Posterior cingulate gyrus (tissue), 11 donors: ENCODE data around the gene SLC9A9.

Source experiments
- DNase-seq, 10 donors: peaks; one replicate each; pipeline versions ENCODE4 v3.0.0 to v3.0.0-alpha.2; 2020 to 2021; ENCODE audit warnings: mixed read lengths in 3 of 10
- intact Hi-C: fragments of 100-400 bp; cut with DNase I; formaldehyde crosslinking; loops from one replicate; pipeline ENCODE4 v1.15.1; 2023

SLC9A9 gene

DNA sequence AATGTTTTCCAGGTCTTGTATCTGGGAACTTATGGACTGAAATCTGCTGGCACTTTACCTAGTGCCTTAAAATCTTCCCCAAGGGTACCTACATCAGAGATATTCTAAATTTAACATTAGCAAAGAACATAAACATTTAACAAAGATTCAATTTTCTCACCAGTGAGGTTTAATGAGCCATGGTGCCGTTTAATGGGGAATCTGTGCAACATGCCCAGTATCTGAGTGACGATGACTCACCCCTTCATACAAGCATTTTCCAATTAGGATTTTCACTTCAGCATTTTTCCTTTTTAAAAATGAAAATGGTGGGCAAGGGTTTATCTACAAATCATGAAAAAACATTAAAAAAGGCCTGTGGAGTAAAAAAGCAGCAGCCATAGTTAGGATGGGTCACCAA, 189.4 kb downstream of the SLC9A9 start:
- DNase-seq = no peak
- intact Hi-C loops = no loop called here

DNA sequence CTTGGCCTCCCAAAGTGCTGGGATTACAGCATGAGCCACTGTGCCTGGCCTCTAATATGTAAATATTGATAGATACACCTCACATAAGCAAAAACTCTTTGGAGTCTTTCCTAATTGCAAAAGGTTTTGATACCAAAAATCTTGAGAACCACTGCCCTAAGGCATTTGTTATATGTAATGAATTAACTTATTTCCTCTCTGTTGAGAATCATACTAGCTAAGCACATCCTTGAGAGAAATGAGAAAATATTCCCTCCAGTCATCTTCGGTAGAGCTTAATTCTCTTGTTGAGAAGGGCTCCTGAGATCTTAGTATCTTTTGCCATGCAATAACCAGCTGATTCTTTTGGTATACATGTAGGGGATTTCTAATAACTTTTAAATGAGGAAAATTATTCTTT, 190.2 kb downstream of the SLC9A9 start:
- DNase-seq = no peak
- intact Hi-C loops = no loop called here

DNA sequence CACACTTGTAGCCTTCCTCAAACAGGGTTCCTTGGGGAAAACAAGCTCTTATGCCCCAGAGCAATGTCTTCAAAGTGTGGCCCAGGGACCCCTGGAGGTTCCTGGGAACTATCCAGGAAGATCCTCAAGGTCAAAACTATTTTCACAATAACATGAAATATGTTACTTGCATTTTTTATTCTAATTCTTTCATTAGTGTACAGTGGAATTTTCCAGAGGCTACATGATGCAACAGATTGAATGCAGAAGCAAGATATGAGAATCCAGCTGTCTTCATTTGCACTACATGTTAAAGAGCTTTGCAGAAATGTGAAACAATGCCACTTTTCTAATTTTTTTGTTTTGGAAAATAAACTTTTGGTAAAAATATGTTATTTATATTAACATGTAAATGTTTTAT, 190.9 kb downstream of the SLC9A9 start:
- no peak for DNase-seq

DNA sequence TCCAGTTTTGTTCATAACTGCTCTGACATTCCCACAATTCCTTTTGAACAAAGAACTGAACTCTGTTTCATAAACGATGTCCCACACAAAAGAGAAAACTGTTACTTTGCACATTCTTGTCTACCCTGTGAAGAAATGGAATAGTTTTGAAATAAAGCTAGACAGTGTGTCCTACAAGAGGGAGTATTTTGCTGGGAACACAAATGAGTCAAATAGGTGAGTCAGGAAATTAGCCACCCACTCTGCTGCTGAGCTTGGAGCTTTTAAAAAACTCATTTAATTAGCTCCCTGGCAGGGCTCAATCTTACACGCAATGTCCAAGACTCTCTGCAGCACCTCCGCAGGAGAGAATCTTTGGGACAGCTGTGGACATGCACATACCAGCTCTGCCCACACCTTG, 193.4 kb downstream of the SLC9A9 start:
- intact Hi-C loops = no loop called here
- no peak for DNase-seq

More for the DNA sequence above, 190.9 kb downstream of the SLC9A9 start:
- intact Hi-C loops = no loop called here

DNA sequence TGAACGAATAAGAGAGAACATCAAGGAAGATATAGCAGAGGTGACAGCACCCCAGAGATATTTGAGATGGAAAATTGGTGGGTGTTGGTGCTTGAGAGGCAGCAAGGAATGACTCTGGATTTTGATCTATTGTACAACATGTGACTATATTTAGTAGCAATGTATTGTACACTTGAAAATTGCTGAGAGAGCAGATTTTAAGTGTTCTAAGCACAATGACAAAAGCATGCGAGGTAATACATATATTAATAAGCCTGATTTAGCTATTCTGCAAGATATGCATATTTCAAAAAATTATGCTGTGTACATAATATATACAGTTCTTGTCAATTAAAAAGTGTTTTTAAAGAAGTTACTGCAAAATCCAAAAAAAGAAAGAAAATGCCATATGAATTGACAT, 194.3 kb downstream of the SLC9A9 start:
- intact Hi-C loops = no loop called here
- no peak for DNase-seq

DNA sequence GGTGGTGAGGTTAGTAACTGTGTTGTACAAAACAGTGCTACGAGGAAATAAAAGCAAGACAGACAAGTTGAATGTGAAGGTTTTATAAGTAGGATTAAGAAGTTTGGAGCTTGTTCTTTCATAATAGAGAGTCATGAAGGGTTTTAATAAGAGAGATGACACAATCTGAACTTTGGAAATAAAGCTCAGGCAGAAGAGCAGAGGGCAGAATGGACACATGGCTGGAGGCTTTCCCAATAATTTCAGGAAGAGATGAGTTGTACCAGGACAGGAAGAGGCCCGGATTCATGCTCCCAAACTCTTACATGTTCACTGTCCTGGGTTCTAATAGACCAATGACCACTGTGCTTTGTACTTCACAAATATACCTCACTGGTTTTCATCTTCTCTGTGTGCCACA, 194.8 kb downstream of the SLC9A9 start:
- DNase-seq = no peak
- intact Hi-C loops = no loop called here

DNA sequence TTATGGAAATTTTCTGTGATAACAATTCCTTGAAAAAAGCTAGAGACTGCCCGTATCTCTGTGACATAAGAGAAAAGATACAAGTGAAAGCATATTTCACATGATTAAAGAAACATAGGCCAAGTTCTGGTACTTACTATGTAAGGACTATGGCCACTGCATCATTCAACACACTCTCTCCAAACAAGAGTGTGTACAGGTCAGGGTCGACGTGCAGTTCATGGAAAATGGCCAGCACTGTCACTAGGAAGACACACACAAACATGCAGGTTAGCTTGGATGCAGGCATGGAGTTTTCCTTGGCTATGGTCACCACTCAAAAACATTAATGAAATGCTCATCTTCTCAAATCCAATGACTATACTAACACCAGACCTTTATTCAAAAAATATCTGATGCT, 196.2 kb downstream of the SLC9A9 start:
- intact Hi-C loops = no loop called here

DNA sequence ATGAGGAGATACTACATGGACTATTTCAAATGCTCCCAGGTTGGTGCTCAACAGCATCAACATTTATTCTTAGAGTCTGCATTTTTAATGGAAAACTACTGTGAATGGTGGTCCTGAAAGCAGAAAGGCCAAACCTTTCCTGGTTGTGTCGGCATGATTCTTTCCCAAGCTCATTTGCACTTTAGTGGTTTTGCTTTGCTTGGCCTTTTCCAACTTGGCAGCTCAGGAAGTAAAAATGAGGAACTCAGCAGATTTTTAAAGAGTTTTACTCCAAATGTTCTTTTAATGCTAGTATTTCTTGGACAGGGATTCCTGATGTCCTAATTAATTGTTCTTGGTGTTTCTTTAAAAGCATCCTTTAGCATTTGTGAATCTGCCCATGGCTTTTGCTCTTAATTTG, 197.4 kb downstream of the SLC9A9 start:
- intact Hi-C loops = no loop called here
- no peak for DNase-seq

More for the DNA sequence above, 196.2 kb downstream of the SLC9A9 start:
- no peak for DNase-seq

DNA sequence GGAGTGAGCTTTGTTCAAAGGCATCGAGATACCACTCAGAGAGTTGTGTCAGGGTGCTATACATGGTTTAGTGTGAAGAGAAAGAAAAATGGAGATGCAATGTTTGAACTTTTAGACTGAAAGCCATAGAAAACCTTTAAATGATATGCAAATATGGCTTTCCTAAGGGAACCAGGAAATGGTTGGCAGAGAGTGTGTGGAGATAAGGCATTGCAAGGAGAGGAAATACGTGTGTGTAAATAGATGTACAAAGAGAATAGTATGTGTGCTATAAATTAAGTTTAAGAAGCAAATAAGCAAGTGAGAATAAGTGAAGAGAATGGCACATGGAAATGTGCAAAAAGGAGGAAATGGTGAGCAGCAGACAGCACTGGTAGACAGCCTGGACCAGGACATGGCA, 198.1 kb downstream of the SLC9A9 start:
- DNase-seq = no peak
- intact Hi-C loops = no loop called here

DNA sequence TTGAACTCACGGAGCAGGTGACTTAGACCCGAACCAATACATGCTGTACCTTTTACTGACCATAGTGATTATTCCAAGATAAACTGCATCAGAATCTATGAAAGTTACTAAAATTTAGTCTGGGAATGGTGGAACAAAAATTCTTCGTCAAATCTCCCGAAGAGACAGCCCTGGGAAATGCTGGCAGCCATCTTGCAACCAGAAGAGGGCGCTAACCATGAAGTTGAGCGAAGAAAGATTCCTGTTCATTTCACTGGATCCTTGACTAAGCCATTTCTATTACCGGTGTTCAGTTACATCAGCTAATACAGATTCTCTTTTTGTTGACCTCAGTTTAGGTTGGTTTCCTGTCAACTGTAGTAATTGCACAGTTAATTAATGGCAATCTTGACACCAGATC, 199.6 kb downstream of the SLC9A9 start:
- intact Hi-C loops = loop anchor here (10.0 kb wide), 1 partner anchor 524 kb away; no protein-coding TSS in a partner anchor
- no peak for DNase-seq

DNA sequence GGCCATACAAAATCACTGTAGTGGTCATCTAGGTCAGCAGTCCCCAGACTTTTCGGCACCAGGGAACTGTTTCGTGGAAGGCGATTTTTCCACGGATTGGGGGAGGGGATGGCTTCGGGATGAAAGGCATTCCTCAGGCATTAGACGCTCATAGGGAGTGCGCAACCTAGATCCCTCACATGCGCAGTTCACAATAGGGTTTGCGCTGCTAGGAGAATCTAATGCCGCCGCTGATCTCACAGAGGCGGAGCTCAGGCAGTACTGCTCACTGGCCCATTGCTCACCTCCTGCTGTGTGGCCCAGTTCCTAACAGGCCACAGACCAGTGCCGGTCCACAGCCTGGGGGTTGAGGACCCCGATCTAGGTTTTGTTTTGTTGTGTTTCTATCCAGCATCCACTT, 200.1 kb downstream of the SLC9A9 start:
- intact Hi-C loops = loop anchor here (10.0 kb wide), 1 partner anchor 523 kb away; no protein-coding TSS in a partner anchor

DNA sequence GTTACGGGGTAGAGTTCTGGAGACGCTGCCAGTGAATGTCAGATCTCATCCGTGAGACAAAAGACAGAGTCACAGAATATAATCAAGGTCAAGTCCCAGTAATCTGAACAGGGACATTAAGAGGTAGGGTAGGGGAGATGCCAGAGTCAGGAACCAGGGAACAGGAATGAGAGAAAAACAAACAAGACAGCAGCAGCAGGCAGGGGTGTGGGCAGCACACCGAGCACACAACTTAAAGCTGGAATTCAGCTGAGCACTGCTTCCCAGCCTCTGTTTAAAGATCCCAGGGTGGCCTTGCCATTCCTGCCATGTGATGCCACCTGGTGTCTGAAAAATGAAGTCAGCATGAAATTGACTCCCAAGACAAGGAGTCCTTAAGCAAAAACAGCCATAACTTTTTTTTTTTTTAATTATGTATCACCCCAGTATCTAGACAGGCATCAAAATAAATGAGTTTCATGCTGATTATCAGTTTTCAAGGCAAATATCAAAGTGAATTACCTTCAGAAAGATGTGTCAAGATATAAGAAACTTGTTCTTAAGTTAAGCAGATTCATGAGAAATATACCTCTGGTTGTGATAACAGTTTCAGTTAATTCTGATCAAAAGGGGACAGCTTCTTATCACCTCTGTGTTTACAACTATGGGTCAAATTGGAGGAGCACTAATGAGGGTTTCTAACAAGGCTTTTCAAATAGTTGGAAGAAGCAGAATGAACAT, 203.7 kb downstream of the SLC9A9 start:
- intact Hi-C loops = loop anchor here (10.0 kb wide), 1 partner anchor 520 kb away; no protein-coding TSS in a partner anchor
- peak in 5 of 10 donors; percentile 15 to 89 (median 40) for DNase-seq

More for the DNA sequence above, 200.1 kb downstream of the SLC9A9 start:
- no peak for DNase-seq

DNA sequence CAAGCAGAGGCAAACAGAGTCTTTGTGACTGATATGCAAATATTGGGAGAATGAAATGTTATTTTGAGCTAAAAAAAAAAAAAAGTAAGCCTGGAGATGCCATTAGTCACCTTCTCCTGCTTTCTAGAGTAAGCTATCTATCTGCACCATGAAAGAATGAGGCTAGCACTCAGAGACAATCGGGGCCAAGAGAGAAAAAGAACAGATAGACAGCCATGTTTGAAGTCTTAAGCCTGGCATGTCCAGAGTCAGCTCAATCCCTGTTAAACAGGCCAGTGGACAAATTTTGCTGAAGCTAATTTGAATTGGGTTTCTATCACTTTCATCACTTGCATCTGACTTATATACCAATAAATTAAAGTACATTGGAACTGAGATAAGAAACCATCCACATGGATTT, 204.4 kb downstream of the SLC9A9 start:
- no peak for DNase-seq
- intact Hi-C loops = loop anchor here (10.0 kb wide), 1 partner anchor 519 kb away; no protein-coding TSS in a partner anchor

DNA sequence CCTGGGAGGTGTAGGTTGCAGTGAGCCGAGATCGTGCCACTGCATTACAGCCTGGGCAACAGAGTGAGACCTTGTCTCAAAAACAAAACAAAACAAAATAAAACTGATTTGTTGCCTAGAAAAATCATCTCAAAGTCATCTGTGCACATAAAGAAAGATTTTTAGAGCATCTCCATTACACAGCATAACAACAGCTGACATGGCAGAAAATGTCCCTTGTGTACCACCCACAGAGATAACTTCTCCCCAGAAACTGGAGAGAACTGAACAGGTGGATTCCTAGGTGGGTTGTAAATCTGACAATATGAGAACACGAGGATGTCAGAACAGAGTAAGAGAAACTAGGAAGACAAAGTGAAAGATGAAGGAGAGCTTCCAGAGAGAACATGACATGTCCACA, 207.5 kb downstream of the SLC9A9 start:
- intact Hi-C loops = loop anchor here (10.0 kb wide), 1 partner anchor 516 kb away; no protein-coding TSS in a partner anchor

DNA sequence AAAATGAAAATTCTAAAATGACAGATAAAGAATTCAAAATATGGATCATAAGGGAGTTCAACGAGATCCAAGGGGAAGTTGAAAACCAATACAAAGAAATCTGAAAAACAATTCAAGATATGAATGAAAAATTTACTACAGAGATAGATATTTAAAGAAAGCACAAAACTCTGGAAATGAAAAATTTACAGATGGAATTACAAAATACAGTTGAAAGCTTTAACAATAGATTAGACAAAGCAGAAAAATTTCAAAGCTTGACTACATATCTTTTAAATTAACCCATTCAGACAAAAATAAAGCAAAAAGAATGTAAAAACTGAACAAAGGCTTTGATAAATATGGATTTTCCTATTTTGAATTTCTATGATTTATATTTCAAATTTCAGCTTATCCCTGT, 211.1 kb downstream of the SLC9A9 start:
- intact Hi-C loops = no loop called here
- no peak for DNase-seq

More for the DNA sequence above, 207.5 kb downstream of the SLC9A9 start:
- no peak for DNase-seq

DNA sequence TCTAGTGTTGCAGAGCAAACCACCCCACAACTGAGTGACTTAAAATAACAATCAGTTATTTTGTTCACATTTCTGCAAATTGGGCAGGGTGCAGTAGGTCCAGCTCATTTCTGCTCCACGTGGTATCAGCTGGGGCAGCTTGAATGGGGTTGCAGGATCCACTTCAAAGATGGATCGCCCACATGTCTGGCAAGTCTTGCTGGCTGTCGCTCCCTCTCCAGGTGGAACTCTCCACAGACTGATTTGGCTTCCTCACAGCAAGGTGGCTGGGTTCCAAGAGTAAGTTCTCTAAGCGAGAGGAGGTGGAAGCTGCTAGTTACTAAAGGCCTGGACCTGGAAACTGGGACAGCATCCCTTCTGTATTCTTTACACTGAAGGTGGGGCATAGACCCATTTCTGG, 213.3 kb downstream of the SLC9A9 start:
- DNase-seq = peak in 8 of 10 donors; percentile 7 to 87 (median 56)
- intact Hi-C loops = no loop called here

DNA sequence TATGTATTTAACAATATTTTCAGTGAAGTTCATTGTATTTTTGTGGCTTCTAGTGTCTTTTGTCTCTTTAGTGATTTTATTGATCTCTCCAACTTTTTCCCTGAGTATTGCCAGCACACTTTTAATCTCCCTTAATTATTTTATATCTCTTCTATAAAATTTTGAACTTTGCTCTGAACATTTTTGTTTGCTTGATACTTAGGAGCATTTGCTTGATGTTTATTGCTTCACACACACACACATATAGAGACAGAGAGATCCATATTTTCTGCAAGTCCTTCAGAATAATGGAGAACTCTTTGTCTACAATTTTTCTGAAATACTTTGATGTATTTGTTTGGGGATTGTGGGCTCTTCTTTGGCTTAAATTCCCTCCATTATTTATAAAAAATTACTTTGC, 213.8 kb downstream of the SLC9A9 start:
- no peak for DNase-seq
- intact Hi-C loops = no loop called here

DNA sequence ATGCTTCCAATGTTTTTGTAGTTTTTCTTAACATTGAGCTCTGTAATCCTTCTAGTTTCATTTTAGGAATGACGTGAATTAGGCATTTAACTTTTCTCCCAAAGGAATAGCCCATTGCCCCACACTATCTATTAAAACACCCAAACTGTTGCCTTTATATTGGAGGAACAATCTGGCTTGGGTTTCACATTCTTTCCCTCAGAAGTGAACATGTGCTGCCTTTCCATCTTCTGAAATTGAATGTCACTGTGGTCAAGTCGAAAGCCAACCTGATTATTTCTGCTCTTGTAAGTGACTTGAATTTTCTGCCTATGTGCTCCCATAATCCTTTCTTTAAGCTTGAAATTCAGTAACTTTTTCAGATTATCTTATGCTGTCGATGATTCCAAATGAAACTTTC, 214.5 kb downstream of the SLC9A9 start:
- DNase-seq = no peak
- intact Hi-C loops = no loop called here

DNA sequence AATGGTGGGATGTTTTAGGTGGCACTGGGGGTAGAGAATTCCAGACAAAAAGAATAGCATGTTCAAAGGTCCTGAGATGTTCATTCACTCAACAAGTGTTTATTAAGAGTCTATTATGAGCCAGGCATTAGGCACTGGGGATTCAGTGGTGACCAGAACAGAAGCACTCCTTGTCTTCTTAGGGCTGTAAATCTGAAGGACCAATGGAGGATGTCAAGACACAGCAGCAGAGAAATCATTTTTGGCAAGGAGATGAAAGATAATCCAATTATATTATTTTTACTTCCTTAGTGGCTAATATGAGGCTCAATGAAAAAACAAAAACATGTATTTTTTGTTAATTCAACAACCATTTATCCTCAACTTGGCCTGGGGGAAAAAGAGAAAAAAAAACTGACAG, 218.5 kb downstream of the SLC9A9 start:
- intact Hi-C loops = no loop called here
- DNase-seq = no peak

DNA sequence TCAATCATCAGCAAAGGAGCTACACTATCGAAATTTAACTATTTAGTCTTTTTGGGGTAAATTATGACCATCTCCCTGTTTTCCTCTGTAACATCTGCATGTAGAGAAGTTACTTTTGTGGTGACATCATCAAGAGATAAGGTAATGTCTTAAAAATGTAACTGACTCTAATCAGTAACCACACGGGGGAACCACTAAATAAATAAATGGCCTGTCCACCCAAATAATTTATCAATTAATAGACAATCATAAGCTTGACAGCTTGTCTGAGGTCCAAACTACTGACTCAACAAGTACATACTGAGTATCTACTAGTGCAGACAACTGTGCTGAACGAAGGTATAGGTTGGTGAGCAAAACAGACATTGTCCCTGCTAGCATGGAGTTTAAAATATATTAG, 219.3 kb downstream of the SLC9A9 start:
- no peak for DNase-seq
- intact Hi-C loops = no loop called here

DNA sequence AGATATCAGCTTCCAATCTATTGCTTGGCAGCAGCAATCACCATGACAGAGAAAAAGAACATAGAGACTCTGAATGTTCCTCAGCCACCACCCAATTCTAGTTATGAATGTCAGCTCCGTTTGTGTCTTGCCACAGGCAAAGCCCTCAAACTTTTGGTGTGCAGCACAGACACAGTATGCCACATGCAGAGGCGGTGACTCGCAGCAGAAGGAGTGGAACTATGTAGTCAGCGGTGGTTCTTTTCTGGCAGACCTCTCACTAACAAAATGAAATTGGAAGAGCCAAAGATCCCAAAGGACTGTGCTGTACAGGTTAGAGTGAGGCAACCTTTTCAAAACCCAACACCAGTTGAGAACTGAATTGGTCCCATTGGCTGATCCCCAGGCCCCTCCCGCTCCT, 220.9 kb downstream of the SLC9A9 start:
- DNase-seq = no peak
- intact Hi-C loops = no loop called here

DNA sequence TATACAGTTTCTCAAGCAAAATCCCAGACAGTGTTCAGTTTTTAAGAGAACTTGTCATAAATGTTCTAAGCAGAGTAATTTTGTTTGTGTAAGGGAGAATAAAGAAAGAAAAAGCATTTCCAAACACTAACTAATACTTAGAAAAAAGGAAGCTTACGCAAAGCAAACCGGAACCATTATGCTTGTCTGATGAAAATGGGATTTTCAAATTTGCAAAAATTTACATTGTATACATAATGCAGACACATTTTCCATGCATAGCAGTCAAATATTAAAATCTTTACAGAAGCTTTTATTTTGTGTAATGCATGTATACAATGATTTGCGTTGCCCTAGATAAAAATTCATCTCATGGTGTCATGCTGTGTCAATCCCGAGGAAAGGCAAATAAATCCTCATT, 229.0 kb downstream of the SLC9A9 start:
- intact Hi-C loops = no loop called here
- DNase-seq = no peak

DNA sequence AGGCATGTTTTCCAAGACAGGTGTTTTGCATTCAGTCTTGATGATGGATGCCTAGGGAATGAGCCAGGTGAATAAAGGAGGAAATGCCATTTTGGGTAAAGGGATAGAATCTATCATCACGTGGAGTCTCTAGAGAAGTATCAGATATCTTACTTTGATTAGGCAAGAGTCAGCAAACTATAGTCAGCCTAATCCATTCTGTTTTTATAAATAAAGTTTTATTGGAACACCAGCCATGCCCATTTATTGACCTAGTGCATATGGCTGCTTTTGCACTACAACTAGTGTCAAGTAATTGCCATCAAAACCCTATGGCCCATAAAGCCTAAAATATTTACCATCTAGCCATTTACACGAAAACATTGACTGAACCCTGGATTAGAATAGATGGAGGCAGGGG, 231.2 kb downstream of the SLC9A9 start:
- no peak for DNase-seq
- intact Hi-C loops = no loop called here
